ENCODE results near the gene CLTB.

The CLTB gene

DNA sequence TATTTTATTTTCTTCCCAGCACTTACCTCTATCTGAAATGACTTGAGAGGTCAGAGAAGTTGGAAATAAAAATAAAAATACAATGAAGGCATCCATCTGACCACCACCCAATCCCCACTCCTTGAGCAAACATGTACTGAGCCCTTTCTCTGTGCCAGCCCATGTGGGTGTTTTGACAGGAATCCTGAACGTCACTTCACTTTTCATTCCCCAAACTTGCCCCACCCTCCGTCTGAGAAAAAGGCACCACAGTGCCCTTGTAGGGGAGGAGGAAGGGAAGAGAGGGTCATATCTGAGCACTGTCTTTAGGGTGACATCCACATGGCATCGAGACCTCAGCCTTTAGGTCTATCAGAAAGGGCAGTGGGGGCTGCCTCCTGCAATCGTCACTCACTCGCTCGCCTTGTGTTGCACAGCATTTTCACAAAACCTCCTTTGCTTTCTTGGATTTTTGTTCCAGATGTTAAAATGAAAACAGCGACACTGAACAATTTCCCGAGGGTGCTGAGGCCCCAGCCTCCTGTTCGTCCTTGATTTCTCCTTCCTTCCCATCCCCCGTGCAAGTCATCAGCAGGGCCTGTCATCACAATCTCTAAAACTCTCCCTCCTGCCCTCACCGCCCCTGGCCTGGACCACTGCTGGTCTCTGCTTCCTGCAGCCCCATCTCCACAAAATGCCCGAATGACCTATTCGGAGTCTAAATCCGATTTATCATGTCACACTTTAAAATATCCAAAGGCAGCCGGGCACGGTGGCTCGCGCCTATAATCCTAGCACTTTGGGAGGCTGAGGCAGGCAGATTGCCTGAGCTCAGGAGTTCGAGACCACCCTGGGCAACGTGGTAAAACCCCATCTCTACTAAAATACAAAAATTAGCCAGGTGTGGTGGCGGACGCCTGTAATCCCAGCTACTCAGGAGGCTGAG lies 14.8 kb downstream of the CLTB start:
- no peak overlapping the region for H3K4me3 ChIP-seq (replicated peaks; ENCODE audit: low read depth, low read length)
- no peak for DNase-seq (ENCODE audit: extremely low read depth, low read depth)
- TF ChIP-seq, protein P1, sequence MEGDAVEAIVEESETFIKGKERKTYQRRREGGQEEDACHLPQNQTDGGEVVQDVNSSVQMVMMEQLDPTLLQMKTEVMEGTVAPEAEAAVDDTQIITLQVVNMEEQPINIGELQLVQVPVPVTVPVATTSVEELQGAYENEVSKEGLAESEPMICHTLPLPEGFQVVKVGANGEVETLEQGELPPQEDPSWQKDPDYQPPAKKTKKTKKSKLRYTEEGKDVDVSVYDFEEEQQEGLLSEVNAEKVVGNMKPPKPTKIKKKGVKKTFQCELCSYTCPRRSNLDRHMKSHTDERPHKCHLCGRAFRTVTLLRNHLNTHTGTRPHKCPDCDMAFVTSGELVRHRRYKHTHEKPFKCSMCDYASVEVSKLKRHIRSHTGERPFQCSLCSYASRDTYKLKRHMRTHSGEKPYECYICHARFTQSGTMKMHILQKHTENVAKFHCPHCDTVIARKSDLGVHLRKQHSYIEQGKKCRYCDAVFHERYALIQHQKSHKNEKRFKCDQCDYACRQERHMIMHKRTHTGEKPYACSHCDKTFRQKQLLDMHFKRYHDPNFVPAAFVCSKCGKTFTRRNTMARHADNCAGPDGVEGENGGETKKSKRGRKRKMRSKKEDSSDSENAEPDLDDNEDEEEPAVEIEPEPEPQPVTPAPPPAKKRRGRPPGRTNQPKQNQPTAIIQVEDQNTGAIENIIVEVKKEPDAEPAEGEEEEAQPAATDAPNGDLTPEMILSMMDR (IDR thresholded peaks at IDR 0.05; ENCODE audit: low read depth, low read length, missing control alignments), result no peak

DNA sequence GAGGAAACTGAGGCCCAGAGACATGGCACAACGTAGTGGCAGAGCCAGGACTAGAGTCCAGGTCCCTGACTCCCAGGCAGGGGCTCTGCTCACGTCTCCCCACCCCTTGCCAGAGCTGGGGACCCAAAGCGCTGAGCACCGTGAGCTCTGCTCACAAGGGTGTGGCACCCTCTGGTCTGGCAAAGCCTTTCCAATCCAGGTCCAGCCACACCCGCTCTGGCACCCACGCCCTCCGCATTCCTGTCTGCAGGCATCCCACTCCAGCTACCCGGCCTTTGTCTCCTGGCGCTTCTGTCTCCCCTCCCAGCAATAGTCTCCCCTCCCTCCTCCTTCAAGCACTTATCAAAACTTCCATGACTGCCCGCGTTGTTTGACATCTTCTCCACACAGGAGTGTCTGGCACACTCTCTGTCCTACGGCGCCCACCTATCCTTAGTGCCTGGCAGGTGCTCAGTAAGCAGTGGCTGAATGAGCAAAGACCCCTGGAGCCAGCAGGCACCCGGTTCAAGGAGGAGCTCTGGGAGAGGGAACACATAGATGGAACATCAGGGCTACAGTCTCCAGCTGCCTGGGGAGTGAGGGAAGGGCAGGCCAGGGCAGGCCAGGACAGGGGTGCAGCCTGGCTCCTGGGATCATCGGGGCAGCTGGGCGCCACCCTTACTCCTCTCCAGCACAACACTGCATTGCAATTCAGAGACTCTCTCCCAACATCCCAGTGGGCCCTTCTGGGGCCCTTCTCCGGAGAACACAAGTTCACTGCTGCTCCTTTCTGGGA lies 15.8 kb downstream of the CLTB start:
- no peak overlapping the region for H3K4me3 ChIP-seq (replicated peaks; ENCODE audit: low read depth, low read length)
- TF ChIP-seq, protein P1 (IDR thresholded peaks at IDR 0.05; ENCODE audit: low read depth, low read length, missing control alignments), result no peak
- DNase-seq (ENCODE audit: extremely low read depth, low read depth), result no peak

DNA sequence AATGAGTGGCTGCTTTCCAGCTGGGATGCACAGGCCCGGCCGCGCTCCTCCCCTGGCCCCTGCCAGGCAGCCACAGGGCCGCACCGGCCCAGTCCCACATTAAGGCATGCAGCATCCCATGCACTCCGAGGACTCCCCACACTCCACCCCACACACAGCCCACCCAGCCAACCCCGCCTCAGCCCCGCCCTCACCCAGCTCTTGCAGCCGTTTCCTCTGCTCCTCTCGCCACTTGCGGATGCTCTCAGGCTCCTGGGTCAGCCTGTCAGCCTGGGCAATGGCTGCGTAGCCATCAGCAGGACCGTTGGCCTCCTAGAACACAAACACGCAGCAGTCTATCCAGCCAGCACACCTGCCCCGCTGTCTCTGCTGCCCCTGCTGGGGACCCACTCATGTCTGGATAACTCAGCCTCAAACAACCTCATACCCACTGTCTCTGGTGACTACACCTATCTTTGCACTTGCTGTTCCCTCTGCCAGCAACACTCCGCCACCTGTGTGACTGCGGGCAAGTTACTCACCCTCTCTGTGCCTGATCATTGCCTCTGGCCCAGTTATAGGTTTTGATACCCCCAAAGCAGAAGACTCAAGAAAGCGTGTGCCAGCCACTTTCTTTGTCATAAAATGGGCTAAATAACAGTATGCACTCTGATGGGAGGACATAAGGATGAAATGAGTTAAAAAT lies 18.5 kb downstream of the CLTB start:
- no peak for DNase-seq (ENCODE audit: extremely low read depth, low read depth)
- TF ChIP-seq, protein P1 (IDR thresholded peaks at IDR 0.05; ENCODE audit: low read depth, low read length, missing control alignments), result no peak
- H3K4me3 ChIP-seq (replicated peaks; ENCODE audit: low read depth, low read length), result no peak overlapping the region

DNA sequence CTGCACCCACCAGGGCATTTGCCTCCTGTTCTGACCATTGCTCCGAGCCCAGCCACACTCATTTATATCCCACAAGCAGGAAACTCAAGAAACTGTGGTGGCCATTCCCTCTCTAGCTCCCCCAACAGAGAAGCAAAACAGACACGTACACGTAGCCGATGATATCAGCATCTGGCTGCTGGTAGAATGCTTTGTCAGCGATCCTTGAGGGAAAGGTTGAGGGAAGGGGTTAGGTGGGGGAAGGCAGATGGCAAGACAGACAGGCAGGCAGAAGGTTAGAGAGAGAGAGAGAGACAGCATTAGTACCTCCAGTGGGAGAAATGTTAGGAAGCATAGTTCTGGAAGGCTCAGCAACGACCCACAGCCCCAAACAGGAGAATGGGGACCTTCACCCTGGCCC lies 20.0 kb downstream of the CLTB start:
- no peak overlapping the region for H3K4me3 ChIP-seq (replicated peaks; ENCODE audit: low read depth, low read length)
- DNase-seq (ENCODE audit: extremely low read depth, low read depth), result no peak
- TF ChIP-seq, protein P1 (IDR thresholded peaks at IDR 0.05; ENCODE audit: low read depth, low read length, missing control alignments), result no peak

DNA sequence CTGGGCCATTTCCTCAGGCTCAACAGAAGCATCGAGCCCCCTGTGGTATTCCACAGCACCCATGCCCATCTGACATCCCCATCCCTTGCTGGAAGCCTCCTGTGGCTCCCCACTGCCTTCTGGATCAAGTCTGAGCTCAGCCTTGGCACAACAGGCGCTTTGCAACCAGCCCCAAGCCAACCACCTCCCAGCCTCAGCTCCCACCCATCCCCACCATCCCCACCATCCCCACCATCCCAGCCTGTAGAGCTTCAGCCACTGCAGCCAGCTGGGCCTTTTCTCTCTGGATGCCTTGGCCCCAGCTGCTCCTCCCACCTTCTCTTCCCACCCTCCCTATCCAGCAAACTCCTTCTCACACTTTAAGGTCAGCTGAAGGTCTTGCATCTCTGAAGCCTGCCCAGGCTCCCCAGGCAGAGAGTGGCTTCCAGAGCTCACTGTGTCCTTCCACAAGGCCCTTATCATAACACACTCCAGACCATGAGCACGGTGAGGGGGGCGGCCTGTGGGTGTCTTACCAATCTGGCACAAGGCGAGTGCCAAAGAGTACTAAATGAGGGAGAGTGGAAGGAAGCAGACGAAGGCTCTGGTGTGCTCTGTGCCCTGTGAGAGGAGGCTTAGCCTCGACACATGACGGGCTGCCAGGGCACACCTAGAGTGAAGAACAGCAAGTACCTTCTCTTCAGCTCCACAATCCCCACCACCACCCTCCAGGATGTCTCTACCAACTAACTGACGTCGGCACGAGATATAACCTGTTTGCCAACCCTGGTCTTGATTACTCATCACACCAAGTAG lies 21.3 kb downstream of the CLTB start:
- no peak overlapping the region for H3K4me3 ChIP-seq (replicated peaks; ENCODE audit: low read depth, low read length)
- DNase-seq (ENCODE audit: extremely low read depth, low read depth), result no peak
- TF ChIP-seq, protein P1 (IDR thresholded peaks at IDR 0.05; ENCODE audit: low read depth, low read length, missing control alignments), result no peak

DNA sequence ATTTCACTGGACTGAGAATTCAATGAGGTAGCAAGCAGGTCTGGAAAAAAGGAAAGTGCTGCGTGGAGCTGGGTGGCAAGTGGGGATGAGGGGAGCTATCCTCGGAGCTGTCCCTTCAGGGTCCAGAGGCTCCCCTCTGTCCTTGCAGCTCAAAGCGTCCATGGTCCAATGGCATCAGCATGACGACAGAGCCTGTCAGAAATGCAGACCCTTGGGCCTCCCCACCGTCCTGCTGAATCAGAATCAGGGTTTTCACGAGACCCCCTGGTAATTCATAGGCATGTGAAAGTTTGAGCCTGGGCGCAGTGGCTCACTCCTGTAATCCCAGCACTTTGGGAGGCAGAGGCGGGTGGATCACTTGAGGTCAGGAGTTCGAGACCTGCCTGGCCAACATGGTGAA lies 22.2 kb downstream of the CLTB start:
- no peak overlapping the region for H3K4me3 ChIP-seq (replicated peaks; ENCODE audit: low read depth, low read length)
- DNase-seq (ENCODE audit: extremely low read depth, low read depth), result no peak
- TF ChIP-seq, protein P1 (IDR thresholded peaks at IDR 0.05; ENCODE audit: low read depth, low read length, missing control alignments), result no peak

Data from HFF-Myc (cell line).